Skin of body (tissue), 2 donors: ENCODE results near the gene CLEC2B. TPM values are rescaled to one million over a fixed set of nuclear protein-coding genes. Genes with fewer than 3 reads are reported as not detected.
"Not testable (repeated sequence)": the region's sequence is repeated elsewhere in the genome, so short reads cannot be mapped to it uniquely, and the experiment has no call there.

Source experiments
- DNase-seq: peaks from one replicate; lab custom pipeline; 2025; lab: John Stamatoyannopoulos, UW
- total RNA-seq: library from RNA; depleted of rRNA; stranded (reverse); fragments of >200 nt; gene quantifications from one replicate; pipeline ENCODE4 v1.2.3, GENCODE V29; 2014

Gene CLEC2B
- total RNA-seq = 18.7 TPM

- peak; percentile 78 for DNase-seq
Measured at GRCh38 chr12:9869307-9870161, at the start of gene CLEC2B. TSS of gene CLEC2B (minus strand) at chr12:9869354.

- no peak for DNase-seq
Measured at GRCh38 chr12:9911708-9912107, 42.6 kb upstream of the CLEC2B start.

GRCh38 chr12:9910716-9911421, 41.7 kb upstream of the CLEC2B start:
- DNase-seq = no peak

GRCh38 chr12:9909724-9910123, 40.6 kb upstream of the CLEC2B start:
- no peak for DNase-seq

GRCh38 chr12:9908350-9908749, 39.2 kb upstream of the CLEC2B start:
- no peak for DNase-seq

- DNase-seq = no peak
Measured at GRCh38 chr12:9907769-9908168, 38.6 kb upstream of the CLEC2B start.

GRCh38 chr12:9906873-9907272, 37.7 kb upstream of the CLEC2B start:
- DNase-seq = no peak

GRCh38 chr12:9902539-9903228, 33.5 kb upstream of the CLEC2B start:
- DNase-seq = no peak

GRCh38 chr12:9900930-9901329, 31.8 kb upstream of the CLEC2B start:
- DNase-seq = no peak

- DNase-seq = no peak
Measured at GRCh38 chr12:9899209-9899608, 30.1 kb upstream of the CLEC2B start.

- no peak for DNase-seq
Measured at GRCh38 chr12:9897535-9897934, 28.4 kb upstream of the CLEC2B start.

- DNase-seq = no peak
Measured at GRCh38 chr12:9895215-9895971, 26.2 kb upstream of the CLEC2B start.

GRCh38 chr12:9888665-9889273, 19.6 kb upstream of the CLEC2B start:
- DNase-seq = no peak

GRCh38 chr12:9883175-9883574, 14.0 kb upstream of the CLEC2B start:
- no peak for DNase-seq

GRCh38 chr12:9881988-9882387, 12.8 kb upstream of the CLEC2B start:
- DNase-seq = no peak

GRCh38 chr12:9881246-9881645, 12.1 kb upstream of the CLEC2B start, which contains the start of gene KLRF2:
TSS of gene KLRF2 (plus strand) at chr12:9881489. CDS start at chr12:9881596, 107 bp downstream.
- DNase-seq = no peak

- DNase-seq = no peak
Measured at GRCh38 chr12:9880532-9881078, 11.5 kb upstream of the CLEC2B start.

GRCh38 chr12:9876120-9876519, 7.0 kb upstream of the CLEC2B start:
- DNase-seq = not testable (repeated sequence)

- peak; percentile 36 for DNase-seq
Measured at GRCh38 chr12:9872742-9873141, 3.6 kb upstream of the CLEC2B start.

GRCh38 chr12:9872162-9872561, 3.0 kb upstream of the CLEC2B start:
- DNase-seq = peak; percentile 48
